ENCODE measurements around the gene MYO10.

Gene MYO10

DNA sequence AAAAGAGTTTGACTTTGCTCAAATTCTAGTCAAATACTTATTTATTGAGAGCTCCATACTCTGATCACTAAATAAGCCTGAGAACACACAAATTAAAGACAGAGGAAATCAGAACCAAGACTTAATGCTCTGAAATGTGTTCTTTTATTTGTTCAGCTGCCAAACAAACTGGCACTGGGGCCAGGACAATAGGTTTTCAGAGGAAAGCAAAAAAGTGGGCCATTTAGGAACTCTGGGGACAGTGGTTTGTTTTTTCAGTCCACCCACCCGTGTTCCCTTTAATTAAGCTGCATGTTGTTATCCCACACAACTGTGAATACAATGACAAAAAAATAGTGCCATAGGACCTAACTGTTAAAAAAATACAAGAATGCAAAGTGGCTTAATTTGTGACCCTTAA, 223.9 kb downstream of the MYO10 start:
- no peak for DNase-seq (ENCODE audit: low read depth in 2 of 2)

- DNase-seq (ENCODE audit: low read depth in 2 of 2), result no peak
These were observed 226.2 kb downstream of the MYO10 start for GRCh38 chr5:16709691-16710433.

- no peak for DNase-seq (ENCODE audit: low read depth in 2 of 2)
These were observed 228.3 kb downstream of the MYO10 start for GRCh38 chr5:16707869-16708192.

- no peak for DNase-seq (ENCODE audit: low read depth in 2 of 2)
These were observed 228.8 kb downstream of the MYO10 start for GRCh38 chr5:16707168-16707868.

DNA sequence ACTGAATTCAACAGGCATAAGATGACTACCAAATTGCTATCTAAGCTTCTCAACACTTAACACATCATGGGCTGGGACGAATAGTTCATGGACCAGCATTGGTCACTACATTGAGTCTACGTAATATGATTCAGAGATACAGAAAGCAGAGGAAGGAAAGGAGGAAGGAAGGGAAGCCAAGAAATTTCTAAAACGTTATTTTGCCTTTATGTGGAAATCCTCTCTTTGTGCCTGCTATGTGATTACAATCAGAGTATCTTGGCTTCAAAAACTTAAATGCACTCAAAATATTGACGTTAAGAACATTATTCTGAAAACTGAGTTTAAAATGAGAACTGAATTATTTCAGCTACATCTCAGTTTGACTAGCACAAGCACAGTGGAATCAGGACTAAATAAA, 231.1 kb downstream of the MYO10 start:
- DNase-seq (ENCODE audit: low read depth in 2 of 2), result no peak

DNA sequence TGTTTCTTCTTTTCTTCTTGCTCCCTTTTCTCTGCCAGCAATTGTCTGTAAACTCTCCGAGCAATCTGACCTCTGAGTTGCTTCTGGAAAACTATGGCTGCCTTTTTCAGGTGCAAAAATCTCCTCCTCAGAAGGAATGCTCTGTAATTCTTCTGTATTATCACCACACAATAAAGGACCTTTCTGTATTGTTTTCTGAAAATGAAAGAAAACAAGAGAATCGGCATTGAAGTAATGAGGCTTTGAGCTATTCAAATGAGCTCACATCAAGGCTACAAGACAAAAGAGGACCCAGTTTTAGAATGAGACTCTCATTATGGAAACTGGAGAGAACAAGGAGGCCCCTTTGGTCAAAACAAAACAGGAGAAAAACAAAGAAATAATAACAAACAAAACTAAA, 233.1 kb downstream of the MYO10 start:
- no peak for DNase-seq (ENCODE audit: low read depth in 2 of 2)

DNA sequence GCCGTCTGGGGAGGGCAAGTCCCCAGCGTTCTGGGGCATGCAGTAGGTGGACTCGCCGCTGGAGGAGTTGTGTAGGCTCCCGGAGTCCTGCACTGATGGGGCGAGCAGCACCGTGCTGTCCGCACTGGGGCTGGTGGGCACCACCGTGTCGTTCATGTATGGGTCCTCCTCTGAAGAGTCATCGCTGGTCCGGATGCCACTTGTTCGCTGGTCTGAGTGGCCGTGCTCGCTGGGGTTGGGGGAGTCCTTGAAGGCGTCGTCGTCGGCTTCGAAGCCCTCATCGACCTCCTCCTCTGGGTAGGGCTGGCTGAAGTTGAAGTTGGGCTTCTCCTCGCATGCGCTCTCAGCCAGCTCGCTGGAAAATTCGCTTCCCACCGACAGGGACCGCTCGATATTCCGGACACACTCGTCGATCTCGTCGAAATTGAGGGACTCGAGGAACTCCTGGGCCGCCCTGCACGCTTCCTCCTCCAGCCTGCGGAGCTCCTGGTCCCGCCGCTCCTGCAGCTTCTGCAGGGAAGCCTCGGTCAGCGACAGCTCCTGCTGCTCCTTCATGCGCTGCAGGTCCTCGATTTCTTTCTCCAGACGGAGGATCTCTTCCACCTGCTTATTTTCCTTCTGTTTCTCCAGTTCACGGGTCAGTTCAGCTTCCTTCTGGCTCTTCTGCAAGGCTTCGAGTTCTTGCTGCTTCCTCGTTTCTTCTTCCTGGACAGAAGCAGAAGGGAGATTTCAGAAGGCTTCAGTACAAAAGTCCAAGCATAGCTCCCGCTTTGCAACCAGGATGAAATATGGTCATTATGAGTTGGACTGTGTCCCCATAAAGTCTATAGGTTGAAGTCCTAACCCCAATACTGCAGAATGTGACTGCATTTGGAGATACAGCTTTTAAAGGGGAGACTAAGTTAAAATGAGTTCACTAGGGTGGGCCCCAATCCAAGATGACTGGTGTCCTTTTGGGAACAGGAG, 234.7 kb downstream of the MYO10 start:
- no peak for DNase-seq (ENCODE audit: low read depth in 2 of 2)

GRCh38 chr5:16700081-16700480, 236.0 kb downstream of the MYO10 start:
- DNase-seq (ENCODE audit: low read depth in 2 of 2), result no peak

DNA sequence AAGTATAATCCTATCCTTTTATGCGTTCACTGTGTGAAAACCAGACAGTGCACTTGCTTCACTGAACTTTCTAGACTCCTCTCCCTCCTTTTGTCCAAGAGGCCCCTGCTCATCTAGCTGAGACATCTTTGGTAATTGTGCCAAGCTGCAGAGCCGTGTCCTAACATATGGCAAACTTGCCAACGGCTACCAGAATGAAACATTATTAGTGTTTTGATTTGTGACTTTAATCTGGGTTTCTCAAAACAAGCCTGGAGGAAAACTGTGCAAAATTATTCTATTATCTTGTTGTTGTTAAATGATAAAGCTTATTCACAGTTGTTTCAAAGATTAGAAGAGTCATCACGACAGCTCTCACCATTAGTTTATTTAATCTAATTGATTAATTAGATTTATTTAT, 240.3 kb downstream of the MYO10 start:
- no peak for DNase-seq (ENCODE audit: low read depth in 2 of 2)

- DNase-seq (ENCODE audit: low read depth in 2 of 2), result no peak
These were observed 242.2 kb downstream of the MYO10 start for GRCh38 chr5:16693879-16694278.

DNA sequence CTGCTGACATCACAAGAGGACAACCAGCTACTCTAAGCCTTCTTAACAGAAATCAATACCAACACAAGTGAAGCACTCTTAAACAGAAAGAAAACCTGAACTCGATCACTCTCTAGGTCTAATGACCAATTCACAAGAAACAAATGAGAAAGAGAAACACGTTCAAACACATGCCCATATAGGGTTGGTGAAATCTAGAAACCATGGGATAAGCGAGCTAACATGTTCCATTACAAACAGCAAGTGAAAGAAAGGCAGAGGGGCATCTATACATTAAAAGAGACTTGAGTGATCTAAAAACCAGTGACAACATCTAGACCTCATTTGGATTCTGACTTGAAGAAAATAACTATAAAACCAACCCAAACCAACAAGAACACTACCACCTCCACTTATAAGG, 244.4 kb downstream of the MYO10 start:
- no peak for DNase-seq (ENCODE audit: low read depth in 2 of 2)

GRCh38 chr5:16690243-16690852, 245.7 kb downstream of the MYO10 start:
- no peak for DNase-seq (ENCODE audit: low read depth in 2 of 2)

GRCh38 chr5:16687898-16688297, 248.2 kb downstream of the MYO10 start:
- no peak for DNase-seq (ENCODE audit: low read depth in 2 of 2)

- no peak for DNase-seq (ENCODE audit: low read depth in 2 of 2)
These were observed 251.0 kb downstream of the MYO10 start for GRCh38 chr5:16685069-16685468.

- no peak for DNase-seq (ENCODE audit: low read depth in 2 of 2)
These were observed 254.2 kb downstream of the MYO10 start for GRCh38 chr5:16681876-16682275.

- no peak for DNase-seq (ENCODE audit: low read depth in 2 of 2)
These were observed 256.2 kb downstream of the MYO10 start for GRCh38 chr5:16679863-16680262.

GRCh38 chr5:16679190-16679589, 256.9 kb downstream of the MYO10 start:
- DNase-seq (ENCODE audit: low read depth in 2 of 2), result no peak

DNA sequence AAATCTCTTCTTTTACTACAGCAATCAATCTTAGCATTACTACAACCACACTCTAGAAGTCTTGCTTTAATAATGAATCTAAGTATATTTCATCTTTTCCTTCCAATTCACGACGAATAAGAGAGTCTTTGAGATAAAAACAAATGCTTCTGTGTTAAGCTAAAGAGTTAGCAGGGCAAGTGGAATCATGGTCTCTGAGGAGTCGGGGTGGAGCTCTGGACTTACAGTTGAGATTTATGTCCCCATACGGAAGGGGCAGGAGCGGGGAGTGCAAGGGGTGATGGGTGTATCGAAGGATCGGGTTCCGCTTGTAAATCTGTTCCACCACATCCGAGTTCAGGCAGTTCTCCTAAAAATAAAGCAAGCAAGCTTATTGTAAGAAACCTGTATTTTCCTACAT, 260.3 kb downstream of the MYO10 start:
- no peak for DNase-seq (ENCODE audit: low read depth in 2 of 2)

GRCh38 chr5:16674750-16675149, 261.3 kb downstream of the MYO10 start:
- no peak for DNase-seq (ENCODE audit: low read depth in 2 of 2)

- DNase-seq (ENCODE audit: low read depth in 2 of 2), result no peak
These were observed 262.6 kb downstream of the MYO10 start for GRCh38 chr5:16673241-16674201.

GRCh38 chr5:16671208-16671607, 264.9 kb downstream of the MYO10 start:
- DNase-seq (ENCODE audit: low read depth in 2 of 2), result no peak

Measured in stimulated activated CD8-positive, alpha-beta memory T cell treated with anti-CD3 and anti-CD28 coated beads, Interleukin-7, amount 100 ng/mL, for 4 hours (primary cell).